Kidney (tissue), 14 donors: ENCODE measurements around the gene GLIS1. TPM values are rescaled to one million over a fixed set of nuclear protein-coding genes. Genes with fewer than 3 reads are reported as not detected.

Experiments used
- DNase-seq, 5 donors: peaks; one replicate each; pipeline ENCODE4 v3.0.0-alpha.2; 2013 to 2020
- FAIRE-seq: peaks from 2 replicates; lab custom pipeline; 2012; peaks lifted over from hg19 to GRCh38; lab: Jason Lieb, UNC
- H3K27ac ChIP-seq, 2 donors: one replicate each; pipeline ENCODE4 v1.7.0; 2013; ENCODE audit warnings: low read depth in 2 of 2, low read length in 2 of 2, inconsistent platforms in 1 of 2
- H3K27me3 ChIP-seq: one replicate; pipeline ENCODE4 v1.7.1; 2013; ENCODE audit warnings: low read length, inconsistent platforms; ENCODE audit not compliant: control insufficient read depth, insufficient read depth
- H3K36me3 ChIP-seq, 3 donors: one replicate each; pipeline versions ENCODE4 v1.7.0 to v1.7.1; 2013; ENCODE audit warnings: low read length in 3 of 3, control low read depth in 1 of 3, inconsistent platforms in 1 of 3; ENCODE audit not compliant: insufficient read depth in 3 of 3, control insufficient read depth in 2 of 3
- H3K4me1 ChIP-seq, 3 donors: one replicate each; pipeline versions ENCODE4 v1.7.0 to v1.7.1; 2013; ENCODE audit warnings: low read length in 3 of 3, inconsistent platforms in 1 of 3, low read depth in 1 of 3; ENCODE audit not compliant: control insufficient read depth in 2 of 3, insufficient read depth in 2 of 3
- H3K4me3 ChIP-seq, 3 donors: one replicate each; pipeline versions ENCODE4 v1.7.0 to v1.8.1; 2013; ENCODE audit warnings: low read length in 3 of 3, control low read depth in 1 of 3, inconsistent platforms in 1 of 3
- H3K9ac ChIP-seq, 3 donors: one replicate each; pipeline versions ENCODE4 v1.7.0 to v1.7.1; 2013; ENCODE audit warnings: low read length in 3 of 3, control low read depth in 1 of 3, inconsistent platforms in 1 of 3
- H3K9me3 ChIP-seq, 3 donors: one replicate each; pipeline versions ENCODE4 v1.7.0 to v1.7.1; 2013; ENCODE audit warnings: low read length in 3 of 3, control low read depth in 1 of 3, inconsistent platforms in 1 of 3; ENCODE audit not compliant: control insufficient read depth in 2 of 3, insufficient read depth in 1 of 3
- intact Hi-C: fragments of 100-400 bp; cut with DNase I; formaldehyde crosslinking; loops from one replicate; pipeline ENCODE4 v1.11.1; 2022
- polyA plus RNA-seq: library from polyadenylated mRNA; stranded (reverse); fragments of 350-450 nt; fragmentation: Illumina TruSeq; extraction: RNeasy Lipid Tissue Mini Kit (QIAGEN cat#74804); gene quantifications from one replicate; pipeline ENCODE4 v1.2.3, GENCODE V29; 2014; ENCODE audit warnings: low read depth, low replicate concordance; ENCODE audit not compliant: insufficient read depth
- total RNA-seq: library from RNA; stranded (reverse); fragmentation: NEBNext Ultra II Directional; extraction: Animal tissue kit (Norgen Biotek cat#: 25700); gene quantifications from one replicate; pipeline ENCODE4 v1.2.1, GENCODE V29; 2021
- TF ChIP-seq, protein P1 (sequence below): IDR thresholded peaks from 3 replicates; pipeline ENCODE4 v1.5.1; 2012; ENCODE audit warnings: mild to moderate bottlenecking, moderate library complexity, borderline replicate concordance; ENCODE audit not compliant: insufficient read depth; ENCODE audit errors: extremely low read depth
- donor health status: control.
- donor health status: control.
- donor health status: control.
- donor health status: control.
- donor health status: control.
- donor health status: DM: yes; HTN: yes; CAD: no.
- donor health status: Normal renal cell carcinoma (clear cell type).

The GLIS1 gene
- total and polyA plus RNA-seq, 2 donors from 2014 or later: 3.3 to 3.7 TPM

DNA sequence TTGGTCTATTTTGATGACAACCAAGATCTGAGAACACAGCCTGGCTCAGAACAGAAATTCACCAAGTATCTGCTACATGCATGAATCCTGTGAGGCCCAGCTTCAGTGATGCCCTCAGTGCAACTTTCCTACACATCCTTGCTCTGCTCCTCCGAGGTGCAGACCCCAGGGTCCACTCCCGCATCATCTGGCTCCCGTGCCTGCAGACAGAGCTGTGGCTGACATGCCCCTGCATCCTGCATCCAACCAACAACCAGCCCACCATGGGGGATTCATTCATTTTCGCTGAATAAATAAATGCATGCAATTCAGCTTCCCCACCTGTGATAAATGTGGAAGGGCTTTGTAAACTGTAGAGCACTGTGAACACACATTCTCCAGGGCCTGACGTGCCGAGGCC, 112.3 kb downstream of the GLIS1 start:
- no peaks in the 10 kb centered on the region for H3K36me3 ChIP-seq
- intact Hi-C loops: no loop called here
- no peak overlapping the region for H3K4me3 ChIP-seq
- DNase-seq: peak in 1 of 5 donors; percentile 21
- TF ChIP-seq, protein P1, sequence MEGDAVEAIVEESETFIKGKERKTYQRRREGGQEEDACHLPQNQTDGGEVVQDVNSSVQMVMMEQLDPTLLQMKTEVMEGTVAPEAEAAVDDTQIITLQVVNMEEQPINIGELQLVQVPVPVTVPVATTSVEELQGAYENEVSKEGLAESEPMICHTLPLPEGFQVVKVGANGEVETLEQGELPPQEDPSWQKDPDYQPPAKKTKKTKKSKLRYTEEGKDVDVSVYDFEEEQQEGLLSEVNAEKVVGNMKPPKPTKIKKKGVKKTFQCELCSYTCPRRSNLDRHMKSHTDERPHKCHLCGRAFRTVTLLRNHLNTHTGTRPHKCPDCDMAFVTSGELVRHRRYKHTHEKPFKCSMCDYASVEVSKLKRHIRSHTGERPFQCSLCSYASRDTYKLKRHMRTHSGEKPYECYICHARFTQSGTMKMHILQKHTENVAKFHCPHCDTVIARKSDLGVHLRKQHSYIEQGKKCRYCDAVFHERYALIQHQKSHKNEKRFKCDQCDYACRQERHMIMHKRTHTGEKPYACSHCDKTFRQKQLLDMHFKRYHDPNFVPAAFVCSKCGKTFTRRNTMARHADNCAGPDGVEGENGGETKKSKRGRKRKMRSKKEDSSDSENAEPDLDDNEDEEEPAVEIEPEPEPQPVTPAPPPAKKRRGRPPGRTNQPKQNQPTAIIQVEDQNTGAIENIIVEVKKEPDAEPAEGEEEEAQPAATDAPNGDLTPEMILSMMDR: no peak
- no peak for FAIRE-seq
- no peaks in the 10 kb centered on the region for H3K27me3 ChIP-seq
- H3K9me3 ChIP-seq: peaks cover 0 to 4% (median 0%) of the 10 kb centered on the region in 3 donors
- H3K27ac ChIP-seq: no peak overlapping the region
- H3K4me1 ChIP-seq: no peaks in the 10 kb centered on the region
- no peak overlapping the region for H3K9ac ChIP-seq

DNA sequence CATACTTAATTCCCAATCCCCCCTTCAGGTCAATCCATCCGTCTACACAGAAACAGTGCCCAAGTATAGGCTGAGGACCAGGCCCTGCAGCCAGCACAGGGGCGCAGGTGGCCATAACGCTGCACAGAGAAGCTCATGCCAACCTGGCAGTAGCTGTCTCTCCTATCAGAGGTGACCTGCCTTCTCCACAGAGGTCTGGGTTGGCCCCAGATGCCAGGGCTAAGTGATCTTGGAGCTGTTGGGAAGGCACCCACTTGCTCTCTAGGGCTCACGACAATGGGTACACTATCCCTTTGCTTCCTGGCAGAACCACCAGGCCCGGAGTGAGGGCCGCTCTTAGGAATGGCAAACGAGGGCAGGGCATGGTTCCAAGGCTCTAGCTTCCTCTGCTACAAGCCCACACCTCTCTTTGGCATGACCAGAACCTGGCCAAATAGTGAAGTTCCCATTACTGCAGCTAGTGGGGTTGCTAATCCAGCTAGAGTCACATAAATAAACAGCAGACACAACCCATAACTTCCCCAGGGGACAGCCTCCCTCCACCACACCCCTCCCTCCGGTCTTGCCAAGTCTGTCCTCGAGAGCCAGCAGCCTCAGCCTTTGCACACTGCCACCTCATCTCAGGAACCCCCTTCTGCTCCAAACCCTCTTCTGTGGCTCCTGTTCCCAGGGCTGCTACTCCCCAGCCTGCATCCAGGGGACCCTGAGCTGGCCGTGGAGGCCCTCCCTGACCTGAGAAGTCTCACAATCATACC, 113.0 kb downstream of the GLIS1 start:
- FAIRE-seq (no peak), DNase-seq (peak in 1 of 5 donors; percentile 21)
- intact Hi-C loops: no loop called here
- Histone ChIP-seq H3K4me1 (no peaks in the 10 kb centered on the region), H3K36me3 (no peaks in the 10 kb centered on the region), H3K4me3 (no peak overlapping the region), H3K9me3 (peaks cover 0 to 4% (median 0%) of the 10 kb centered on the region in 3 donors), H3K27ac (no peak overlapping the region), H3K9ac (no peak overlapping the region), H3K27me3 (no peaks in the 10 kb centered on the region)
- TF ChIP-seq, protein P1: no peak

DNA sequence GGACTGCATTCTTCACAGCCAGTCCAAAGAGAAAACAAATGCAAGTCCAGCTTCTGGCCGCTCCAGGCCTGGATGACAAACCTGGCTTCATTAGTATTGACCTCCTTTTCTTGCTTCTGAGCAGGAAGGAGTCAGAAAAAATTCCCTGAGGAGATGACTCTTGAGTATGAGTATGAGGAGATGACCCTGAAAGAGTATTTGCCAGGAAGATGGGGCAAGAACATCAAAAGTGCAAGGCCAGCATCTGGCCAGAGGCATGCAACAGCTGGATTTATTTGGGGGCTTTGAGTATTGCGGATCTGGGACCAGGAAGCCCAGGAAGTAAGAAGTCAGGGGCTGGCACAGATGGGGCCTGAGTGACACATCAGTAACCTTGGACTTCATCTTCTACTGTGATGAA, 113.9 kb downstream of the GLIS1 start:
- H3K36me3 ChIP-seq: no peaks in the 10 kb centered on the region
- H3K27ac ChIP-seq: no peak overlapping the region
- no peak overlapping the region for H3K4me3 ChIP-seq
- no peak overlapping the region for H3K9ac ChIP-seq
- DNase-seq (no peak), FAIRE-seq (no peak)
- no peaks in the 10 kb centered on the region for H3K4me1 ChIP-seq
- no peaks in the 10 kb centered on the region for H3K27me3 ChIP-seq
- peaks cover 0 to 4% (median 0%) of the 10 kb centered on the region in 3 donors for H3K9me3 ChIP-seq
- intact Hi-C loops: no loop called here
- TF ChIP-seq, protein P1: no peak

DNA sequence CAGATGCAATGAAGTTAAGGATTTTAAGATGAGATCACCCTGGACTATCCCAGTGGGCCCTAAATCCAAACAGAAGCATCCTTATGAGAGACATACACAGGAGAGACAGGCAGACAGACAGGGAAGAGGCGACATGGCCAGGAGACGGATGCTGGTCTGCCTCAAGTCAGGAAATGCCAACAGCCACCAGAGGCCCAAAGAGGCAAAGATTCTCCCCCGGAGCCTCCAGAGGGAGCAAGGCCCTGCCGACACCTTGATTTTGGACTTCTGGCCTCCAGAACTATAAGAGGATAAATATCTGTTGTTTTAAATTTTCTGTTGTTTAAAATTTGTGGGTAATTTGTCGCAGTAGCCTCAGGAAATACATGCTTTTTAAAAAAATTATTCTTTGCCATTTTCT, 116.4 kb downstream of the GLIS1 start:
- no peaks in the 10 kb centered on the region for H3K4me1 ChIP-seq
- intact Hi-C loops: no loop called here
- H3K36me3 ChIP-seq: no peaks in the 10 kb centered on the region
- peaks cover 0 to 4% (median 0%) of the 10 kb centered on the region in 3 donors for H3K9me3 ChIP-seq
- H3K27me3 ChIP-seq: no peaks in the 10 kb centered on the region
- H3K27ac ChIP-seq: no peak overlapping the region
- FAIRE-seq (no peak), DNase-seq (peak in 1 of 5 donors; percentile 22)
- H3K4me3 ChIP-seq: no peak overlapping the region
- TF ChIP-seq, protein P1: no peak
- no peak overlapping the region for H3K9ac ChIP-seq
